H1 (cell line): Measurements from ENCODE around the gene KIF20A. TPM values are rescaled to one million over a fixed set of nuclear protein-coding genes. Genes with fewer than 3 reads are reported as not detected.

Experiments used
- CTCF ChIA-PET: fragments of 300-600 bp; sonication (Branson Sonifier 250); formaldehyde crosslinking; loops from one replicate; lab custom pipeline; 2021; ENCODE audit not compliant: partially characterized antibody; lab: Charles Lee
- POLR2A ChIA-PET: fragments of 300-600 bp; sonication (Branson Sonifier 250); formaldehyde crosslinking; loops from one replicate; lab custom pipeline; 2021; ENCODE audit warnings: inconsistent platforms; ENCODE audit not compliant: partially characterized antibody; lab: Charles Lee
- DNase-seq, 2 experiments: peaks; one replicate each; pipeline versions ENCODE4 v3.0.0 to v3.0.0-alpha.2; 2010 to 2022; ENCODE audit warnings: low spot score in 2 of 2, low read depth in 1 of 2, mixed read lengths in 1 of 2
- FAIRE-seq: peaks from 2 replicates; lab custom pipeline; 2011; peaks lifted over from hg19 to GRCh38; lab: Jason Lieb, UNC
- H2AFZ ChIP-seq: 2 replicates; pipeline ENCODE4 v1.8.1; 2012; ENCODE audit warnings: low read length, inconsistent platforms
- H2AK5ac ChIP-seq: 2 replicates; pipeline ENCODE4 v1.6.1; 2013; ENCODE audit warnings: low read depth, low read length
- H2BK120ac ChIP-seq: replicated peaks from 2 replicates; pipeline ENCODE3; 2013; ENCODE audit warnings: low read depth, low read length, inconsistent platforms
- H2BK12ac ChIP-seq: 2 replicates; pipeline ENCODE4 v1.6.1; 2013; ENCODE audit warnings: low read depth, low read length
- H2BK15ac ChIP-seq: 2 replicates; pipeline ENCODE4 v1.6.1; 2013; ENCODE audit warnings: low read length
- H2BK20ac ChIP-seq: 2 replicates; pipeline ENCODE4 v1.6.1; 2013; ENCODE audit warnings: low read length
- H2BK5ac ChIP-seq: 2 replicates; pipeline ENCODE4 v1.6.1; 2013; ENCODE audit warnings: low read depth, low read length
- H3K14ac ChIP-seq: 2 replicates; pipeline ENCODE4 v1.6.1; 2013; ENCODE audit warnings: inconsistent platforms; ENCODE audit not compliant: insufficient read length
- H3K18ac ChIP-seq: 2 replicates; pipeline ENCODE4 v1.6.1; 2013; ENCODE audit warnings: low read length; ENCODE audit errors: extremely low read depth
- H3K23ac ChIP-seq: 2 replicates; pipeline ENCODE4 v1.6.1; 2013; ENCODE audit warnings: inconsistent platforms; ENCODE audit not compliant: insufficient read length
- H3K23me2 ChIP-seq: 2 replicates; pipeline ENCODE4 v1.6.1; 2013; ENCODE audit warnings: low read depth, low read length
- H3K27ac ChIP-seq: 2 replicates; pipeline ENCODE4 v1.6.1; 2011; ENCODE audit warnings: low read depth, low read length, inconsistent platforms
- H3K27me3 ChIP-seq, 4 experiments: replicated peaks in 1 of 4; 1 replicate in 1 of 4; 2 replicates in 3 of 4; pipeline versions ENCODE4 v1.6.1 to v1.8.1; 2011 to 2013; ENCODE audit warnings: low read length in 3 of 4, mild to moderate bottlenecking in 3 of 4, inconsistent platforms in 2 of 4, mixed read lengths in 2 of 4, moderate library complexity in 1 of 4; ENCODE audit not compliant: control insufficient read depth in 3 of 4, insufficient read depth in 3 of 4; ENCODE audit errors: extremely low read depth in 1 of 4
- H3K36me3 ChIP-seq, 4 experiments: 2 replicates each; pipeline versions ENCODE4 v1.6.1 to v1.8.1; 2011 to 2013; ENCODE audit warnings: mild to moderate bottlenecking in 4 of 4, low read length in 3 of 4, moderate library complexity in 2 of 4, control low read depth in 1 of 4, inconsistent platforms in 1 of 4; ENCODE audit not compliant: insufficient read depth in 4 of 4, control insufficient read depth in 2 of 4
- H3K4ac ChIP-seq: replicated peaks from 2 replicates; pipeline ENCODE3; 2013; ENCODE audit warnings: low read length, low read depth, mixed read lengths, inconsistent platforms; ENCODE audit not compliant: insufficient read length
- H3K4me1 ChIP-seq, 4 experiments: replicated peaks in 1 of 4; 1 replicate in 1 of 4; 2 replicates in 3 of 4; pipeline versions ENCODE4 v1.6.1 to v1.8.1; 2011 to 2013; ENCODE audit warnings: low read length in 3 of 4, inconsistent platforms in 2 of 4, mixed read lengths in 1 of 4; ENCODE audit not compliant: insufficient read depth in 4 of 4, control insufficient read depth in 3 of 4
- H3K4me2 ChIP-seq, 2 experiments: 2 replicates each; pipeline versions ENCODE4 v1.6.1 to v1.8.1; 2011 to 2013; ENCODE audit warnings: low read depth in 2 of 2, low read length in 2 of 2, control low read depth in 1 of 2, inconsistent platforms in 1 of 2, mild to moderate bottlenecking in 1 of 2; ENCODE audit not compliant: insufficient read depth in 1 of 2
- H3K4me3 ChIP-seq, 4 experiments: fragments of 200-600, 300-600 bp in 1 of 4; sonication (generic), shearing (Covaris generic), sonication (Bioruptor Twin) in 1 of 4; 2 replicates each; pipeline versions ENCODE4 v1.5.1 to v1.8.1; 2011 to 2016; ENCODE audit warnings: low read length in 4 of 4, low read depth in 3 of 4, control low read depth in 2 of 4, inconsistent platforms in 2 of 4, mild to moderate bottlenecking in 2 of 4, mixed read lengths in 1 of 4, moderate library complexity in 1 of 4; ENCODE audit not compliant: insufficient read depth in 2 of 4; ENCODE audit errors: extremely low read depth in 1 of 4
- H3K56ac ChIP-seq: replicated peaks from 2 replicates; pipeline ENCODE3; 2013; ENCODE audit warnings: low read depth, mild to moderate bottlenecking, mixed read lengths, low read length, inconsistent platforms; ENCODE audit not compliant: insufficient read length
- H3K79me1 ChIP-seq: 2 replicates; pipeline ENCODE4 v1.6.1; 2013; ENCODE audit warnings: low read depth, low read length, control low read depth
- H3K79me2 ChIP-seq, 2 experiments: 2 replicates each; pipeline versions ENCODE4 v1.6.1 to v1.8.1; 2012 to 2013; ENCODE audit warnings: low read length in 2 of 2, mild to moderate bottlenecking in 2 of 2, inconsistent platforms in 1 of 2; ENCODE audit not compliant: insufficient read depth in 2 of 2, control insufficient read depth in 1 of 2
- H3K9ac ChIP-seq, 4 experiments: replicated peaks in 1 of 4; 1 replicate in 1 of 4; 2 replicates in 3 of 4; pipeline versions ENCODE4 v1.6.1 to v1.8.1; 2011 to 2013; ENCODE audit warnings: low read depth in 3 of 4, low read length in 3 of 4, control low read depth in 2 of 4, mild to moderate bottlenecking in 2 of 4, moderate library complexity in 2 of 4, inconsistent platforms in 1 of 4; ENCODE audit errors: extremely low read depth in 1 of 4
- H3K9me3 ChIP-seq, 2 experiments: 2 replicates each; pipeline versions ENCODE4 v1.6.1 to v1.8.1; 2012 to 2013; ENCODE audit warnings: mild to moderate bottlenecking in 2 of 2, moderate library complexity in 2 of 2, control low read depth in 1 of 2, inconsistent platforms in 1 of 2, low read depth in 1 of 2, low read length in 1 of 2, mixed read lengths in 1 of 2; ENCODE audit not compliant: insufficient read depth in 2 of 2
- H4K20me1 ChIP-seq, 2 experiments: replicated peaks in 1 of 2; 2 replicates each; pipeline versions ENCODE3 to v1.8.1; 2011 to 2013; ENCODE audit warnings: inconsistent platforms in 2 of 2, low read length in 2 of 2, mild to moderate bottlenecking in 1 of 2; ENCODE audit not compliant: insufficient read depth in 2 of 2, control insufficient read depth in 1 of 2
- H4K5ac ChIP-seq: 2 replicates; pipeline ENCODE4 v1.6.1; 2013; ENCODE audit warnings: low read length, low read depth, mixed read lengths, inconsistent platforms; ENCODE audit not compliant: insufficient read length
- H4K8ac ChIP-seq: 2 replicates; pipeline ENCODE4 v1.8.0; 2013; ENCODE audit warnings: mild to moderate bottlenecking, moderate library complexity, low read length, inconsistent platforms; ENCODE audit not compliant: insufficient read depth; ENCODE audit errors: extremely low read depth
- H4K91ac ChIP-seq: replicated peaks from 2 replicates; pipeline ENCODE3; 2013; ENCODE audit warnings: low read length, mixed read lengths, inconsistent platforms; ENCODE audit not compliant: insufficient read length
- EGR1 ChIP-seq: IDR thresholded peaks from 2 replicates; pipeline ENCODE4 v1.6.1; 2011; ENCODE audit warnings: low read depth, low read length, borderline replicate concordance
- polyA plus RNA-seq, 7 experiments: library from polyadenylated mRNA; depleted of rRNA in 3 of 7; stranded (reverse) in 5 of 7; unstranded in 2 of 7; fragments of >200 nt in 5 of 7; fragments of 200-250 nt in 2 of 7; gene quantifications; 1 replicate in 5 of 7; 2 replicates in 1 of 7; 4 replicates in 1 of 7; pipeline versions ENCODE4 v1.2.1 to v1.2.3, GENCODE V29; 2011 to 2013; ENCODE audit warnings: missing spikeins in 2 of 7, mixed read lengths in 2 of 7
- total RNA-seq: library from RNA; stranded (reverse); fragmentation: NEBNext Ultra II Directional; extraction: Animal tissue kit (Norgen Biotek cat#: 25700); gene quantifications from 2 replicates; pipeline ENCODE4 v1.2.1, GENCODE V29; 2021

Gene KIF20A
- total and polyA plus RNA-seq, 2 of the 8 experiments (the other 6 are each of a cell fraction or from before 2014, with no cell fraction given): 33.3 to 67.1 TPM

GRCh38 chr5:138230261-138230660 is 51.3 kb downstream of the KIF20A start:
- Histone ChIP-seq H3K4me2 (no peak overlapping the region), H2BK5ac (no peak overlapping the region), H3K27ac (no peak overlapping the region), H3K4ac (no peak overlapping the region), H2BK12ac (no peak overlapping the region), H4K20me1 (no peaks in the 10 kb centered on the region), H3K79me2 (no peaks in the 10 kb centered on the region), H2AFZ (no peak overlapping the region), H3K23me2 (no peaks in the 10 kb centered on the region; the same call in 1 of the 2 replicates), H4K8ac (no peak overlapping the region), H3K4me3 (no peak overlapping the region), H2AK5ac (no peak overlapping the region), H3K79me1 (no peaks in the 10 kb centered on the region), H3K18ac (no peak overlapping the region), H4K91ac (no peak overlapping the region), H2BK120ac (no peak overlapping the region), H3K56ac (no peak overlapping the region), H2BK15ac (no peak overlapping the region), H3K23ac (no peak overlapping the region), H3K4me1 (no peaks in the 10 kb centered on the region), H3K14ac (no peak overlapping the region), H3K9ac (no peak overlapping the region), H4K5ac (no peak overlapping the region), H3K36me3 (no peaks in the 10 kb centered on the region), H2BK20ac (no peak overlapping the region), H3K9me3 (peaks cover 4 to 6% of the 10 kb centered on the region in 2 experiments; a peak in 1 of 4 replicates), H3K27me3 (no peaks in the 10 kb centered on the region)
- CTCF ChIA-PET: interaction anchor here (0.6 to 4.8 kb wide), 5 partner anchors 11 to 52 kb away, joined by 3 to 28 read pairs (median 3); no protein-coding TSS in a partner anchor
- FAIRE-seq (no peak), DNase-seq (no peak)
- POLR2A ChIA-PET: interaction anchor here (0.8 to 2.2 kb wide), 3 partner anchors 17 to 123 kb away, joined by 3 to 9 read pairs (median 4); partner anchors contain the start of genes CDC23 and FAM53C
- no peak for TF ChIP-seq EGR1
